Activated CD8-positive, alpha-beta memory T cell treated with anti-CD3 and anti-CD28 coated beads for 36 hours (primary cell): ENCODE results near the gene ELOVL5. TPM values are rescaled to one million over a fixed set of nuclear protein-coding genes. Genes with fewer than 3 reads are reported as not detected.

Experiments used
- CTCF ChIA-PET: fragments of 350-600 bp; sonication (Branson Sonifier 250); formaldehyde crosslinking; loops from one replicate; lab custom pipeline; 2021; ENCODE audit warnings: antibody characterized with exemption; lab: Charles Lee
- POLR2A ChIA-PET: fragments of 350-600 bp; sonication (Branson Sonifier 250); formaldehyde crosslinking; loops from one replicate; lab custom pipeline; 2021; ENCODE audit warnings: antibody characterized with exemption; lab: Charles Lee
- total RNA-seq, 2 experiments: library from RNA; stranded (reverse); gene quantifications; one replicate each; pipeline ENCODE4 v1.2.3, GENCODE V29; 2021

The ELOVL5 gene
- total RNA-seq, 2 experiments from 2014 or later: 109 TPM

GRCh38 chr6:53230775-53231467, 117.8 kb downstream of the ELOVL5 start:
- CTCF ChIA-PET: interaction anchor here (0.8 kb wide), 1 partner anchor 40 kb away, joined by 3 read pairs; no protein-coding TSS in a partner anchor

GRCh38 chr6:53227847-53228246, 120.9 kb downstream of the ELOVL5 start:
- POLR2A ChIA-PET: no interaction called here
- CTCF ChIA-PET: interaction anchor here (0.9 kb wide), 1 partner anchor 256 kb away, joined by 3 read pairs; no protein-coding TSS in a partner anchor

More at GRCh38 chr6:53230775-53231467, 117.8 kb downstream of the ELOVL5 start:
- POLR2A ChIA-PET: interaction anchor here (0.7 kb wide), 2 partner anchors 11 to 151 kb away, joined by 4 to 9 read pairs; no protein-coding TSS in a partner anchor

DNA sequence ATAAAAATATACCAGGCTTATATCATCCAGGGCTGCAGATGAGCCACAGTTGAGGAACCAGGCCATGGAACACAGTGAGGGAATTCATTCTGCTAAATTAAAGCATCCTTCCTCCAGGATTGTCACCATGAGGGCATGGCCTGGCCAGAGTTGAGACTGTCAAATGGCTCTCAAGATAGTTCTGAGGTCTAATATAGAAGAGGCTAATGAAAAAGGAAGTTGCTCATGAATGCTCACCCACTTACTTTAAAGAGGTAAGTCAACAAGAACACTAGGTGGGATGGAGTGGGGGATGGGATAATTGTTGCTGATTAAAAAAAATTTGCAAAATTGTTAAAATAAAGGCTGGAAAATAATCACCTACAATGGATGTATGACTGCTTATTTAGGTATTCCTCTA, 128.1 kb downstream of the ELOVL5 start:
- ChIA-PET POLR2A (no interaction called here), CTCF (no interaction called here)

Other genes starting within 250 kb of the ELOVL5 start
- gene GCM1, start 200.1 kb downstream of the ELOVL5 start, total RNA-seq: under 1 TPM in 1 of 2 experiments, not detected in 1; 0.06 TPM
- gene GCLC, start 196.2 kb upstream of the ELOVL5 start, total RNA-seq: 10 to 100 TPM; 30.9 to 34.4 TPM